GM19099 (cell line): Measurements from ENCODE around the gene TMEM51.

Source experiments
- POLR2A ChIP-seq: IDR thresholded peaks from 3 replicates; pipeline ENCODE4 v1.6.1; 2011; ENCODE audit warnings: low read depth; ENCODE audit not compliant: insufficient read length; ENCODE audit errors: extremely low read depth

TMEM51 gene

DNA sequence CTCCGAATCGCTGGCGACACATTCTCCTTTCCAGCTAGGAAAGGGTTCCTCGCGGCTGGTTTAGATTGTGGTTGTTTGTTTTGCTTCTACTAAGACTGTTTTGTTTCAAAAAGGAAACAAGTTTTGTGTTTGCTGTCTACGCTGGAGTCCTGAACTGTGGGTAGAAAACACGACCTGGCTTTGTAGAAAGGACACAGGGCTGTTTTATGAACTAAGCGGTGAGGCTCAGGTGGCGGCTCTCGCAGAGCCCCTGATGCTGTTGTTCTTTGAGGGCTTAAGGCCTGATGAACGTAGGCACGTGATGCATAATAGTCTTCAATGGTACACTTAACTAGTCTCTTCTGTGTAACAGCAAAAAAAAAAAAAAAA lies 66.5 kb downstream of the TMEM51 start:
- TF ChIP-seq POLR2A: no peak

DNA sequence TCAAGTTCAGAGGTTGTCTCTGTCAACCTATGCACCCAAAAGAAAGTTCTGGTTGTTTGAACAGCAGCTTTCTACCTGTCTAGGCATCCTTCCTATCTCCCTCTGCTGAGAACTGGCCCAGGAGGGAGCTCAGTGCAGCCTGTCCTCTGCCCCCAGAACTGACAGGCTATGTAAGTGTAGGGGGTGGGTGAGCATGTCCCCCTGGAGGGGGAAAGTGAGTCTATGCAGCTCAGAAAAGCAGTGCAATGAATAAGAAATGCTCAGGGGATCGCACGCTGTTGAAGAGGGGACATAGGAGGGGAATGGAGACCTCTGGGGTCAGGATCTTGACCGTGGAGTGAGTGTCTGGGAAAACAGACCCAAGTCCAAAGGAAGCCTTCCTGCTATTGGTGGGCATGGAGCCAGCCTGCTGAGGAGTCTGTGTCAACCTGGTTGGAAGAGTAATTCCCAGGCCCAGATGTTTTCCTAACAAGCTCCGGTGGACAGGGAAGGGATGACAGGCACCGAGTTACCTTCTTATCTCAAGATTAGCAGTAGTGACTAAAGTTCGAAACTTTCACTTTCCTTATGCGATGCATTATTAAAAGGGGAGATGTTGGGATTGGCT lies 67.4 kb downstream of the TMEM51 start:
- no peak for TF ChIP-seq POLR2A

DNA sequence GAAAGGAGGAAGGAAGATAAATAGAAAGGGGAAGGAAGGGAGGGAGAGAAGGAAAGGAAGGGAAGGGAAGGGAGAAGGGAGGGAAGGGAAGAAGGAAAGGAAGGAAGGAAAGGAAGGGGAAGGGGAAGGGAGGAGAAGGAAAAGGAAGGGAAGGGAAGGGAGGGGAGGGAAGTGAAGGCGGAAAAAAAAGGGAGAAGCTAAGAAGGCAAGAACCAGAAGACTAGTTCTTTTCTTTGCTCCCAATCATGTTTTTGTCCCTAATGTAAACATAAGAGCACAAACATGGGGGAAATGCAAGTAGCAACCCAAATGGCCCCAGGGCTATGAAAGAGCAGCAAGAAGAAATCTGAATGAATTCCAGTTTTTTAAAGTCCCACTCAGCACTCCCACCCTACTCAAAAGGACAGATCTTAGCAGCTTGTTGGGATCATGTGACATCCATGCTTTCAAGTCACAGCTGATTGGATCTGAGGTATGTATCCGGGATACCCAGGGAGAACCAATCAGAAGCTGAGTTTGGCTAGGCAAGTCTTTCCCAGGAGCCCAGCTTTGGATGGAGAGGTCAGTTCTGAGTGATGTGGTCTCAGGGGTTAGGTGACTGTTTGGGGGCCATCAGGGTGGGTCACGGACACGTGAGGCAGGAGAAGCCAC lies 69.2 kb downstream of the TMEM51 start:
- TF ChIP-seq POLR2A: no peak

DNA sequence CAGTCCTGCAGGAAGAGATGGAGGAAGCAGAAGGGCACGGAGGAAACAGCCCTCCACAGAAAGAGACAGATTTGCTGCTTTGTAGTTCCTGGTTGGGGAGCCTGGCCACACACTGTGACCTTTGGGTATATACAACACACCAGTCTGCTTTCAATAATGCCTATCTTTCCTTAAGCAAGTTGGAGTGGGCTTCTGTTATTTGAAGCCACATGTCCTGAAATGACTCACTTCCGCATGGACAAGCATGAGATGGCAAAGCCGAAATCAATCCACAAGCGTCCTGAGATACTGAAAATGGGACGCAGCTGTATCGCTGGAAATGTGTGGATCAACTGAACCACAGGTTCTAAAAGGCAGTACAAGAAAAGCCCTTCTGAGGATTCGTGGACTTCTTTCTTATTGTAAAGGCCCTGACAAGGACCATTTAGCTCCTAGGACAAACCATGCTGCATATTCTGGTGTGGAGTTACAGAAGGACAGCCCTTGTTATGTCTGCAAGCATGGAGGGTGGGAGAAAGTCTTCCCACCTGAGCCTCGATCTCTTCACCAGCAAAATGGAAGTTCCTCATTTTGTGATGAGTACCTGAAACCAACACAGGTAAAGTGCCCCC lies 70.8 kb downstream of the TMEM51 start:
- TF ChIP-seq POLR2A: no peak

DNA sequence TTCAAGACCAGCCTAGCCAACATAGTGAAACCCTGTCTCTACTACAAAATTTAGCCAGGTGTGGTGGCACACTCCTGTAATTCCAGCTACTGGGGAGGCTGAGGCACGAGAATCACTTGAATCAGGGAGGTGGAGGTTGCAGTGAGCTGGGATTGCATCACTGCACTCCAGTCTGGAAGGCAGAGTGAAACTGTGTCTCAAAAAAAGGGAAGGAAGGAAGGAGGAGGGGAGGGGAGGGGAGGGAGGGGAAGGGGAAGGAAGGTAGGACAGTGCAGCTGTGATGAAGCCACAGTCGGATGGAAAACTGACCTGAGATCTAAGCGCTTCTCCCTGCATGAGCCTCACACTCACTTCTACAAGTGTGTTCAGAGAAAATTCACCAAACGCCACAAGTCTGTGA lies 71.4 kb downstream of the TMEM51 start:
- TF ChIP-seq POLR2A: no peak

DNA sequence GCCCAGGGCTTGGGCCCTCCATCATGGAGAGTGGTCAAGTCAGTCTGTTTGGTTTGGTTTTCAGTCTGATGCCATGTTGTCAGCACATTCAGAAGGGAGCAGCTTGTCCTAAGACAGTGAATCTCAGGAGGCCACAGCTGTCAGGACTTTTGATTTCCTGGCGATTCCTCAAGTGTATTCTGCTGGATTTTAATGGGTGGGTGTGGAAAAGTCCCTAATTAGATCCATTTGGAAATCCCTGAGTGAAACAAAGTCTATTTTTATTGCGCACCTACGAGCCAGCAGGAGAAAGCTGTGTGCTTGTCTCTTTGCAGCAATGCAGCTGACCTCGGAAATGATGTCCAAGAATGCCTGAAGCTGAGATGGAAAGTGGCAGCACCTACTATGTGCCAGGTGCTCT lies 71.9 kb downstream of the TMEM51 start:
- no peak for TF ChIP-seq POLR2A

DNA sequence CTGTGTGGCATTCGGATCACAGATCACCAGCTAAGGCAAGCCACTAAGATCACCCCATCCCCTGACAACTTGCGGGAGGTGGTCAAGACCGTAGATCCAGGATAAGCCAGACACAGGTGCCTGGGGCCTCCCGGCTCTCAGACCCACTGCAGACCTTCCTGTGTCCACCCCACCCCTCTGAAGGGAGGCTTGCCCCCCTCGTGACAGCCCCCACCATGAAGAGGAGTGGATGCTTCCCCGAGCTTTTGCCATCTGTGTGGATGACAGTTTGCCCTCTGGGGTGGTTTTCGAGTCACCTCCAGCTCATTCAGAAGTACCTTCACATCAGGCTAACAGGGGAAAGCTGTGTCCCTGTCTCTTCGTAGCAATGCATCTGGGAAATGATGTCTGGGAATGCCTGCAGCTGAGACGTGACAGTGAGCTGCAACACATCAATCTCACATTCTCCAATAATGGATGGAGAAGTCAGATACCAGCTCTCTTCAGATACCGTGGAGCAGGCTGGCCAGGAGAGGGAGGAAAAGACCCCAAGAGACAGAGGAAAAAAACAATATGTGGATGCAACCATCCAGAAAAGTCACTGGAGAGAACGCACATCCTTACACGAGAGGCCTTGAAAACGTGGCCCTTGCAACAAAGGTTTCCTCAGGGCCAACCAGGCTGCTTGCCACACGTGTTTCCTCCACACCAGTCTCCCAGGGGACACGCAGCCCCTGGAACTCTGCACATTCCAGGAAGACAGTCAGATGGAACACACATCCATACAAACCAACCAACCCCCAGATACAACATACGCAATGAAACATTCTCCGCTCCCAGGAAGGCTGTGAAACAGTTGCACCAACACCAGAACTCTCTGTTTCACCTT lies 73.1 kb downstream of the TMEM51 start:
- no peak for TF ChIP-seq POLR2A

DNA sequence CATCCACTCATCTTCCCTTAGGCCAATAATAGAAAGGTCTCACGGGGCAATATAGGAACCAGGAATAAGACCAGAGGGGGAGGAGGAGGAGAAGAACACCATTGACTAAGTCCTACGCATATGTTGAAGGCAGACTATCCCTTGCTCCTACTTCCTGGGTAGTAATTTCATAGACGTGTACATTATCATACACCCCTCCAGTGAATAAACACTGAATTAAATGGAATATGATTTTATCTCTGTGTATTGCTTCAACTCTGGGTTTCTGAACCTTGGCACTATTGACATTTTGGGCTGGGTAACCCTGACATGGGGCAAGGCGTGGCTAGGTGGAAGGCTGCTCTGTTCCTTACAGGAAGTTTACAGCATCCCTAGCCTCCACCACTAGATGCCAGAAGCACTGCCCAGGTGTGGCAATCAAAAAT lies 76.2 kb downstream of the TMEM51 start:
- TF ChIP-seq POLR2A: no peak

DNA sequence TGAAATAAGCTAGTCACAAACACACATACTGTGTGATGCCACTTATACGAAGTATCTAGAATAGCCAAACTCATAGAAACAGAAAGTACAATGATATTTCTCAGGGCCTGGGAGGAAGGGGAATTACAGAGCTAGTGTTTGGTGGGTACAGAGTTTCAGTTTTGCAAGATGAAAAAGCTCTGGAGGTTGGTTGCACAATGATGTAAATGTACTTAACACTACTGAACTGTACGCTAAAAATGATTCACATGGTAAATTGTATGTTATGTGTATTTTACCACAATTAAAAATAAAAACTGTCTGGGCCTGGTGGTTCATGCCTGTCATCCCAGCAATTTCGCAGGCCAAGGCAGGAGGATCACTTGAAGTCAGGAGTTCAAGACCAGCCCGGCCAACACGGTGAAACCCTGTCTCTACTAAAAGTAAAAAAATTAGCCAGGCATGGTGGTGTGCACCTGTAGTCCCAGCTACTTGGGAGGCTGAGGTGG lies 78.2 kb downstream of the TMEM51 start:
- TF ChIP-seq POLR2A: no peak

DNA sequence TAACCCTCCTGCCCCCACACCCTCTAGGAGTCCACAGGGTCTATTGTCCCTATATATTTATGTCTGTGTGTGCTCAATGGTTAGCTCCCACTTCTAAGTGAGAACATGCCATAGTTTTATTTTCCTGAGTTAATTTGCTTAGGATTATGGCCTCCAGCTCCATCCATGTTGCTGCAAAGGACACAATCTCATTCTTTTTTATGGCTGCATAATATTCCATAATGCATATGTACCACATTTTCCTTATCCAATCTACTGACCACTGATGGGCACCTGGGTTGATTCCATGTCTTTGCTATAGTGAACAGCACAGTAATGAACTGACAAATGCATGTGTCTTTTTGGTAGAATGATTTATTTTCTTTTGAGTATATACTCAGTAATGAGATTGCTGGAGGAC lies 80.1 kb downstream of the TMEM51 start:
- TF ChIP-seq POLR2A: no peak

DNA sequence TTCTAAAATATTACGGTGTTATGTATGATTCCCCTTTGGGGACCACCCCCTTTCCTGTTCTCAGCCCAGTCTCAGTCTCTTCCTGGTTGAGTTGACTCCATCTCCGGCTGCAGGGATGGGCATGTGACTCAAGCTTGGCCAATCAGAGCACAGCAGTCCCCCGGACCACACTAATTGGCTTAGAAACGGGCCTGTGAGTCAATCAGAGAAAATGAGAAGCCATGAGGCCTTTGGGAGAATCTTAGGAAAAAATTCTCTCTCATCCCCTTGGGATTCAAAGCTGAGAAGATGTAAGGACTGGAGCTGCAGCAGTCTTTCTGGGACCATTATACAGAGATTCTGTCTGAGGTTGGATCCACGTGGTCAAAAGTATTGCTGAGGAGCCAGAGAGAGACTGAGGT lies 82.8 kb downstream of the TMEM51 start:
- TF ChIP-seq POLR2A: no peak

DNA sequence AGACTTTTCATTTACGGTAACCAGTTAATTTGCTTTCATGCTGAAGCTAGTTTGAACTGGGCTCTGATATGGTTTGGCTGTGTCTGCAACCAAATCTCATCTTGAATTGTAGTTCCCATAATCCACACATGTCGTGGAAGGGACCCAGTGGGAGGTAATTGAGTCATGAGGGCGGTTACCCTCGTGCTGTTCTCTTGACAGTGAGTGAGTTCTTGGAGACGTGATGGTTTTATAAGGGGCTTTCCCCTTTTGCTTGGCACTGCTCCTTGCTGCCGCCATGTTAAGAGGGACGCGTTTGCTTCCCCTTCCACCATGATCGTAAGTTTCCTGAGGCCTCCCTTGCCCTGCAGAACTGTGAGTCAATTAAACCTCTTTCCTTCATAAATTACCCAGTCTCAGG lies 83.2 kb downstream of the TMEM51 start:
- no peak for TF ChIP-seq POLR2A

DNA sequence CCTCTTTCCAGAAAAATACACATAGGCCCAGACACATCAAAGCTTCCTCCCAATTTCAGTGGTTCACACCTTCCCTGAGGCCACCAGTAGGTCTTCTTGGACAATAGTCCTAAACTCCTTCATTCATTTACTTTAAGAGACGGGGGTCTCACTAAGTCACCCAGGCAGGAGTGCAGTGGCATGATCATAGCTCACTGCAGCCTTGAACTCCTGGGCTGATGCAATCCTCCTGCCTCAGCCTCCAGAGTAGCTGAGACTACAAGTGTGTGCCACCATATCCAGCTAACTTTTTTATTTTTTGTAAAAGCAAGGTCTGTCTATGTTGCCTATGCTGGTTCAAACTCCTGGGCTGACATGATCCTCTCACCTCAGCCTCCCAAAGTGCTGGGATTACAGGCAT lies 85.2 kb downstream of the TMEM51 start:
- no peak for TF ChIP-seq POLR2A

DNA sequence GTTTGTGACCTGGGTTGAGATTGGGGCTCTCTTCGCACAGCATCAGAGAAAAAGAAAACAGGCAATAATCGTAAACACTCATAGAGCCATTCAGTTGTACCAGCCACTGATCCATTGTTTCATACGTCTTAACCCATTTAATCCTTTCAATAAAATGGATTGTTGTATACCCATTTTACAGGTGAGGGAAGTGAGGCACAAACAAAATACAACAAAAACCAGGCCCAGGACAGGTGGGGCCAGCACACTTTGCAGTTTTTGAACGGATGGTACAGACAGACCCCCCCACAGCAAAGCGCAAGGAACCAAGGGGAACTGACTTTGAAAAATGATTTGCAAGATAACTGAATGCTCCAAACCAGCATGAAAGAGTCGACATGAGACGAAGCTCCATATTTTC lies 89.2 kb downstream of the TMEM51 start:
- TF ChIP-seq POLR2A: no peak

DNA sequence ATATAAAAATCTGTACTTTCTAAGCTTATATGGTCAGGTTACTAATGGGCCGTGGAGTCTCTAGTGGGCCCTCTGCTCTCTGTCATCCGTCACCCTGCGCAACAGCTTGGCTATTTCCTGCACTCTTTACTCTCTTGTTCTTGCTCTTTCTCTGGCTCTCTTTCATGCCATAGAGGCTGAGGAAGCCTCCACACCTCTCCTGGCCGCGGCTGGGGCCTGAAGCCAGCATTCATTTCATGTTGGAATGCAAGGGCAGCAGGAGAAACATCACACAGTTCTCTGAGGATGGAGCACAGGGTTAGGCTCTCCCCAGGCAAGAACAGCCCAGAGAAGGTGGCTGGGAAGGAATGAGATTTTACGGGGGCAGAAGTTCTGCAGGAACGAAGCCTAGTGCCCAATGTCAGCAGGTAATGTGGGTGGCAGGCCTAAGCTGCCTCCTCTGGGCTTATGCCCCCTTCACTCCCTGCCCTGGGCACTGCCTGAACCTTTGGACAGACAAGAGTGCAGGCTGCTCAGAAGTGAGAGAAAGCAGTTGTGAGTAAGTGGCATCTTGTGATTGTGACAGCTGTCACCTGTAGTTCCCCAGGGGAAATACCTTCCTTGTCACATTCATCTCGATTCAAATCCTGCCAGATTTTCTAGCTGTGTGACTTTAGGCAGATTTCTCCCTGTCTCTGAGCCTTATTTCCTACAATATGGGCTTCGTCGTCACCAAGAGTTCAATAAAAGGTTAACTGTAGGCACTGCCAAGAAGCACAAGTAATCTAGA lies 89.9 kb downstream of the TMEM51 start:
- no peak for TF ChIP-seq POLR2A

DNA sequence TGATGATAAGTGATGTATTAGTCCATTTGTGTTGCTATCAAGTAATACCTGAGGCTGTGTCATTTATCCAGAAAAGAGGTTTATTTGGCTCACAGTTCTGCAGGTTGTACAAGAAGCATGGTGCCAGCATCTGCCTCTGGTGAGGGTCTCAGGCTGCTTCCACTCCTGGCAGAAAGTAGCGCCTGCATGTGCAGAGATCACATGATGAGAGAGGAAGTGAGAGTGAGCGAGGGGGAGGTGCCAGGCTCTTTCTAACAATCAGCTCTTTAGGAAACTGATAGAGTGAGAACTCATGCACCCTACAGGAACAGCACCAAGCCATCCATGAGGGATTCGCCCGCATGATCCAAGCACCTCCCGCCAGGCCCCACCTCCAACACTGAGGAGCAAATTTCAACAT lies 91.3 kb downstream of the TMEM51 start:
- no peak for TF ChIP-seq POLR2A
